Activated T-cell treated with anti-CD3 and anti-CD28 coated beads for 4 hours (primary cell): Measurements from ENCODE around the gene CZIB.

Source experiments
- DNase-seq: peaks from one replicate; pipeline ENCODE4 v3.0.0-alpha.2; 2020

The CZIB gene

GRCh38 chr1:53220171-53220961 is at the start of gene CZIB:
Gene CZIB, minus strand, starts transcription at chr1:53220634. Its CDS starts 59 bp downstream, at chr1:53220575.
- DNase-seq: peak; percentile 89

DNA sequence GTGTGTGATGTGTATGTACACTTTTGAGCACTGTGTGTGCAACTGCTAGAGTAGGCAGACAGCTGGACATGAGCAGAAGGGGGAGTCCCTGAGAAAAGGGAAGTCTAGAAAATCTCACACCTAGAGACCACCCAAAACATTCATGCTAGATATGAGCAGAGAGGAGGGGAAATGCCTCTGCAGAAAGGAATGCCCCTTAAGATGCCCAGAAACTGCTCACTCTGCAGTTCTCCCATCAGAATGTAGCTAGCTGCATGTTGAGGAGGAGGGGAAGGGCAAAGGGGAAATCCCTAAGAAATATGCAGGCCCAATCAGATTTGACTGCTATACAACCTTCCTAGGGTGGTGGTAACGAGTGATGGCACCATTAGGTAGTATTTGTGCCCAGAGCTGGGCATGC is 49.7 kb upstream of the CZIB start:
- DNase-seq: no peak

DNA sequence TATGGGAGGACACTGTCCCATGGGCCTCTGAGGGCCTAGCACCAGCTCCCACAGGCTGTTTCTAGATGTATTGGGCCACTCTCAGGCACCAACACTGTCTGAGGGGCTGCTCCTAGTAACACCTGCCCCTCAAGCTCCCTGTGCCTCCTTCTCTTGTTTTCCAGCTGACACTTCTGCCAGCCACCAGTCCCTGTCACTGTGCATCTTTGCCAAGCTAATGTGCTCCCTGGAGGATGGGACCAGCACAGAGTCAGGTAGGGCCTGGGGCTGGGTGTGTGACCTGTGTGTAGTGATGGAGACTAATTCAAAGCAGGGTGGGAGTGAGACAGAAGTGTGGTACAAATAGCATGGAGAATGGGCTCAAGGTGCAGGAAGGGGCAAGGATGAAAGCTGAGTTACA is 47.3 kb upstream of the CZIB start:
- DNase-seq: no peak

GRCh38 chr1:53266038-53266437 is 45.6 kb upstream of the CZIB start:
- DNase-seq: no peak

- DNase-seq: no peak
Observed at GRCh38 chr1:53265581-53265980, 45.1 kb upstream of the CZIB start.

DNA sequence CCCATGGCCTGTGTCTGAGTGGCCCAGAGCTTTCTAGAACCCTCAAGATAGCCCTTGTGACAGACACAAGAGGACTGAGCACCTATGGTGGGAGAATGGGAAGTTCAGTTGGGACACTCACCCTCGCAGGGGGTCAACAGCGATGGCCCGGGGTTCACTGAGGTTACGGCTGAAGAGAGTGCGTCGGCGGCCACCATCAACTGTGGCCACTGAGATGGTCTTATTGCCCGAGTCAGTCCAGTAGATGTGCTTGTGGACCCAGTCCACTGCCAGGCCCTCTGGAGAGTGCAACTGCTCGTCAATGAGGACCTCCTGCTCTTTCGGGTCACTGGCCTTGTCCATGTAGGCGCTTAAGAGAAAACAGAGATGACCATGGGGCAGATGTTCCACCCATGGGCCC is 43.6 kb upstream of the CZIB start:
- DNase-seq: no peak

DNA sequence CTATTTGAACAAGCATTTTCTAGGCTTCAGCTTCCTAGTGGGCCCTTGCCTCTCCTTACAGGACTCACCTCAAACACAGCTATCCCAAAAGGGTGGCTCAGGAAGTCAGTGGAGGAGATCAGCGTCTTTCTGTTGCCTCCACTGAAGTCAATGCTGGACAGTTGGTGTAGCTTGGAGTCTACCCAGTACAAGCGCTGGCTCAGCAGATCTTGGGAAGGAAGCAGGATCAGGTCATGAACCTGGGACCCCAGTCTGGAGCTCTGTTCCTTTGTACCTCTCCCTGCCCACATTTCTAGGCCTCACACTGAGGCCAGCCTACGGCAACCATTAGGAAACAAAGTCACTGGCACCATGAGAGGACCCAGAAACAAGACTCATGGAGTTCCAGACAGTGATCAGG is 41.6 kb upstream of the CZIB start:
- no peak for DNase-seq

DNA sequence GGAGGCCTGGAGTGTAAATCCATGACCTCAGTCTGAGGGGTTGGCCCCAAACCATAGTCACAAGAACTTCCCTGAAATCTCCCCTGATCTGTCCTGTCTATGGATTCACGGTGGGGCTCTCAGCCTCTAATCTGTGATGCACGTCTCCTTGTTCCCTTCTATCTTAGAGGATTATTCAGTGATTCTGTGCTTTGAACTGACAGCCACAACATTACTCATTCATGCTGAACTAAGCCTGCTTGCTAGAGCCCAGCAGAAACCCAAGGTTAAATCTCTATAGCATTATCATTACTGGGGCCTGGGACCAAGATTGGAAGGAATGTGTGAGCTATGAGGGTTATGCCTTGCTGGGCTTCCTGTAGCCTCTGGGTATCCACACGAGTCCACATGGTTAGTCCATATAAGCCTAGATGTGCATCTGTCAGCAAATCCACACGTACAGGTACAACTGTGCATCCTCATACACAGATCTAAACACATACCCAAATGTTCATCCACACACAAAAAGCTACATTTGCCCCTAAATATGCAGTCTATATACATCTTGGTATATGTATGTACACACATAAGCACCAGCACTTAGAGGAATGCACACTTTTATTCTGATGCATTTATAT is 40.3 kb upstream of the CZIB start:
- no peak for DNase-seq

GRCh38 chr1:53259932-53260331 is 39.5 kb upstream of the CZIB start:
- DNase-seq: no peak

DNA sequence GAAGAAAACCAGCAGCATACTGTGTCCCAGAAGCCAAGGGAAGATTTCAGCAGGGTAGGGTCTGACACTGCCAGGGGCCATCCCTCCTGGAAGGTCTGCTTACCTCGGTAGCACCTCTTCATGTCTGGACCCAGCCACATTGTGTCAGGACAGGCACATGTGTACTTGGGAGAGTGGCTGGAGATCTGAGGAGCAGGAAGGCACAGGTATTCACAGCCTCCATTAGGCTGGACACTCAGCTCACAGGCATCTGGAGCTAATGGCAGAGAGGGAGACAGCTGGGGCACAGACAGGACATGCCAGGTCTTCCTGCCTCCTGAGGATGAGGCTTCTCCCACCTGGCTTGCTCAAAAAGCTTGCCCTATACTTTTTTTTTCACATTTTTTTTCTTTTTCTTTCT is 37.8 kb upstream of the CZIB start:
- no peak for DNase-seq

DNA sequence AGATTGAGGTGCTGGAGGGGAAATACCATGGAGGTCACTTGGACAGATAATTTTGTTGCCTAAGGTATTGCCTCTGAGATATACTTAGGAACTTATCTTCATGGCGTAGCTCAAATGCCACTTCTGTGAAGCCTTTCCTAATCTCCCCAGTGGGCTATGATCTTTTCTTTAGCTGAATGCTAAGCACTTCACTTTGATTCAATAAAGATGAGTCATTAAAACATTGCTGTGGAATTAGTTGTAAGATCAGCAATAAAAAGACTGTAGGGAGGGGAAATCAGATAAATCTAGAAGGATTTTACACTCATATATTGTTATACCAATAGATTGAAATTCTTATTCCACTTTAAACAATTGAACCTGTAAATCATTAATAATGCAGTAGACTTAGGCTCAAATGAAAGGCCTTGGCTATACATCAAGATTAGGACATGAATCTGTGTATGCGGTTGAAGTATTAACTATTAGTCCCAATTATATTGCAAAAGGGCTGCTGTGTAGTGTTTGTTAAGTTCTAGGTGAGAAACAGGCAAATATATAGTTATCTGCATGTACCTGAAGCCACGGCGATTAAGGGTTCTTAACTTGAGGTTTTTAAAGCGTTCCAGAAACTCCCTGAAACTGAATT is 37.1 kb upstream of the CZIB start:
- no peak for DNase-seq

- no peak for DNase-seq
Observed at GRCh38 chr1:53256511-53257453, 36.3 kb upstream of the CZIB start.

DNA sequence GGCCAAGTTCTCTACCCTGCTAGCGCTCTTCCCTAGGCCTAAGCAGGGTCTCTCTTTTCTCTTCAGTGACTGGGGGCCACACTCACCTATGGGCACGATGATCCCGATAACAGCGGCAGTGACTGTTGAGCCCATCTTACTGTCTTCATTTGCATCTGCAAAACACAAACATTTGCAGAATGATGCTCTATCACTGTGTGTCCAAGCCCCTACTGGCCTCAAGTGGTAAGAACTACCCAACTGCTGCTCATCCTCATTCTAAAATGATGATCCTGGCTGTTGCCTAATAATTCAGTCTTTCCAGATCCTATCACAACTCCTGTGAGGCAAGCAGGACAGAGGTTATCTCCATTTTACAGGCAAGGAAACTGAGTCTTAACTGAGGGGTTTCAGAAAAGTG is 34.6 kb upstream of the CZIB start:
- no peak for DNase-seq

DNA sequence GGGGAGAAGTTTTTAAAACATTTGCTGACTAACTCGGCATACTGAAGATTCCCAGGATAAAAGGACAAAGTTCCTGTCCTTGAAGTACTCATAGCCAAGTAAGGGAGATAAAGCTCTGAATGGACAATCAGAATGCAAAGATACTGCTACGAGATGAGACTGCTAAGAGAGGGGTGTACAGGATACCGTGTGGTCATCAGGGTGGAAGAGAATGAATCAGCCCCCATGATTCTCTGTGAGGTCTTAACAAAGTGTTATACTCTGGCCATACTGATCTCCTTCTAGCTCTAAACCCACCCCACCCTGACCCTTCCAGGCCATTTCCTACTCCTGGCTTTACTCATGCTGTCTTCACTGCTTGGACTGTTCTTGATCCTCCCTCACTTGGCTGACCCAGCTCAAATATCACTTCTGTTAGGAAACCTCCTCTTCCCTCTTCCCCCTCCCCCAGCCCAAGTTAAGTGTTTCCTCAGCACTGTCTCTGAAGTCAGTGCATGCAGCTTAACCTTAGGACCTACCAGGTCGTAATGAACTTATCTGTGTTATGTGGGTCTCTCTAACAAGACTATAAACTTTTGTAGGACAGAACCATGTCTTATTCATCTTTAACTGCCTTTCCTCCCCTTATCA is 33.7 kb upstream of the CZIB start:
- DNase-seq: no peak

GRCh38 chr1:53250325-53250724 is 29.9 kb upstream of the CZIB start:
- no peak for DNase-seq

GRCh38 chr1:53249706-53250105 is 29.3 kb upstream of the CZIB start:
- DNase-seq: no peak

DNA sequence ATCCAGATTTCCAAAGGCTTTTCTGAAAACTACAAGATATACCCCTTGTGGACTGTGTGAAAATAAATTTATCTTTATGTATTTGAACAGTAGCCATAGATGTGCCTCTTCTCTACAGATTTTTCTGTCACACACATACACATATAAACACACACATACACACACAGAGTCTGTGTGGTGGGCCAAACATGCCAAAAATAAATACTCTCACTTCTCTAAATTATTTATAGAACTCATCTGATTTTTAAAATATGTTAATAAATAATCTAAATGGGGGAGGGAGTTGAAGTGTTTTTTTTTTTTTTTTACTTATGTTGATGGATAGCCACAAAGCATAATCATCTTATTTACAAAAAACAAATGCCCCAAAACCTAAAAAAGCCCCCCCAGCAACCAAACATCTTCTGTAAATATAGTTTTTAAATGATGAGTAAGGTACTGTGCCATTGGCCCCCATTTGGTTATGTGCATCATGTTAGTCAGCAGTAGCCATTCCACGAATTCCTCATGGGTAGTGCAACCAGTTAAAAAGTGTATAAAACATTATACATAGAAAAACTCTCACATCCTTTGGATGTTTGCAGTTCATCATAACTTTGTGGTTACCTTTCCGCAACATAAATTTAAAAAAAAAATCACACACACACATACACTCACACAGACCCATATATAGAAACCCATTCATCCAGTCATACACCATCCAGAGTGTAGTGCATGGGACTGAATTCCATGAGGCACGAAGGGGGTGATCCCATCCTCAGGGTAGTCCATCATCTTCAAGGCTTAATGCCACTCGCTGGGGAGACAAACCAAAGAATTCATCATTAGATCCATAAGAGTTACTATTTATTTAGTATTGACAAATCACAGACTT is 26.1 kb upstream of the CZIB start:
- no peak for DNase-seq

GRCh38 chr1:53244141-53244540 is 23.7 kb upstream of the CZIB start:
- DNase-seq: no peak

DNA sequence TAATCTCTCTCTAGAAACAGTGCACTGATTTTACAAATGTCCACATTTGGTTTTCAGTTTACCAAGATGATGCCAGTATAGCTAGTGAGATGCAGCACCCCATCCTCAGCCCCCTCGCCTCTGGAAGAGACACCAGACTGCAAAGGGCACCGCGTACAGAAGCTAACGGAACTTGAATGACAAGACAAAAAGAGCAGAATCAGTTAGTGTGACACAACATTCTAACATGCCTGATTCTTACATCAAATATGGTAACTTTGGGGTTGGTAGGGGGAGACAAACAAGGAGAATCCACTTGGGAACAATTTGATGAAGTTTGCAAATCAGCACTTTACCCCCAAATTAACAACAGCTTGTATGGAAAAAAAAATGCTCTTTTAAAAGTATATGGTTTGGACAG is 21.9 kb upstream of the CZIB start:
- no peak for DNase-seq

DNA sequence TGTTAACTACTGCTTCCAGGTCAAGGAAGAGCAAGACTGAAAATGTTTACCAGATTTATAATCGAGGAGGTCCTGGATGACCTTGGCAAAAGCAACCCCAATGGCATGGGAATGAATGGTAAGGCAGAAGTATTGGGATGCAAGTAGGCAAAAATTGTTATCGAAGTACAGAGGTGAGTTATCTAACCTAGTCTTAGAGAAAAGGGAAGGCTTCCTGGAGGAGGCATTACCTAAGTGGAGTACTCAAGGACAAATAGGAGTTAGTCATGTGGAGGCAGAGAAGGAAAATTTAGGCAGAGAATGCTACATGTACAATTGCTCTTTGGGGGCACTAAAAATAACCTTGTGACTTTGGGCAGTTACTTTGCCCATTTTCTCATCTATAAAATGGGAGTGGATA is 21.4 kb upstream of the CZIB start:
- DNase-seq: no peak
